ENCODE results near the gene TMEM140.

- TF ChIP-seq POLR2A (IDR thresholded peaks at IDR 0.05; ENCODE audit: low read depth, low read length) (no peak), POLR2AphosphoS5 (IDR thresholded peaks at IDR 0.05; ENCODE audit: low read depth, low read length) (no peak), TAF1 (IDR thresholded peaks at IDR 0.05; ENCODE audit: low read depth, low read length) (no peak), SPI1 (IDR thresholded peaks at IDR 0.05; ENCODE audit: low read depth, low read length) (no peak)
Measured at GRCh38 chr7:135177028-135177696, 29.3 kb downstream of the TMEM140 start.
